Renal cortex interstitium (tissue), 11 donors: Measurements from ENCODE around the gene COMMD8. TPM values are rescaled to one million over a fixed set of nuclear protein-coding genes. Genes with fewer than 3 reads are reported as not detected.

ENCODE experiments used
- DNase-seq, 11 donors: peaks; one replicate each; pipeline ENCODE4 v3.0.0-alpha.2; 2013; ENCODE audit warnings: low read depth in 9 of 11, low spot score in 4 of 11; ENCODE audit errors: extremely low read depth in 1 of 11
- polyA plus RNA-seq, 3 donors: library from polyadenylated mRNA; unstranded; fragments of 120-200 nt; gene quantifications; one replicate each; pipeline ENCODE4 v1.2.1, GENCODE V29; 2013; ENCODE audit not compliant: insufficient read length in 3 of 3

The COMMD8 gene
- polyA plus RNA-seq, 3 donors: 35.8 to 45.0 (median 40.1) TPM

DNA sequence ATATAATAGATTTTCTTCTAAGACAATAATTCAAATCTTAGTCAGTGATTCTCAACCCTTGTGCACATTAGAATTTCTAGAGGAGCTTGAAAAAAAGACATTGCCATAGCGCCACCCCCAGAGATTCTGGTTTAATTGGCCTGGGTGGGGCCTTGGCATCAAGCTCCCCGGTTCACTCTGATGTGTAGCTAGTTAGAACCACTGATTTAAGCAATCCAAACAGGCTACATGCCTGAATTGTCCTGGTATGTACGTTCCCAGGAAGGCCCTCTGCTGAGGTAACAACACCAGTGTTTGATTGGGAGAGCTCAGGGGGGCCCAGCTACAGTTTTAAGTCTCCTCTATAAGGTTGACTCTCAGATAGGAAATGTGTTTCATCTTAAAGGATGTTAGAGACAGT lies 20.2 kb upstream of the COMMD8 start:
- DNase-seq: no peak

GRCh38 chr4:47482326-47482725 lies 18.8 kb upstream of the COMMD8 start:
- no peak for DNase-seq

DNA sequence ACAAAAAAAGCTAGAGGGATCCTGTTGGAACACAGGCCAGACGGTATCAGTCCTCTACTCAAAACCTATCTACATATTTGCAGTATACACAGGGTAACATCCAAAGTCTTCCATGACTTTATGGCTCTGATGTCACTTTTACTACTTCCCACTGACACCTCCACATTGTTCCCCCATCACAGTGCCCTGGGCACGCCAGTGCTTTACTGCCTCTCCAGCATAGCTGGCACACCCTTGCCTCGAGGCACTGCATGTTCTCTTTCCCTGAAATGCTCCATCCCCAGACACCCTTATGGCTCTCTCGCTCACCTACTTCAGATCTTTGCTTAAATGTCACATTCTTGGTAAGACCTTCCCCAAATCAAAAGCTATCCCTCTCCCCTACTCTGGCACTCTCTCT lies 15.3 kb upstream of the COMMD8 start:
- DNase-seq: no peak

DNA sequence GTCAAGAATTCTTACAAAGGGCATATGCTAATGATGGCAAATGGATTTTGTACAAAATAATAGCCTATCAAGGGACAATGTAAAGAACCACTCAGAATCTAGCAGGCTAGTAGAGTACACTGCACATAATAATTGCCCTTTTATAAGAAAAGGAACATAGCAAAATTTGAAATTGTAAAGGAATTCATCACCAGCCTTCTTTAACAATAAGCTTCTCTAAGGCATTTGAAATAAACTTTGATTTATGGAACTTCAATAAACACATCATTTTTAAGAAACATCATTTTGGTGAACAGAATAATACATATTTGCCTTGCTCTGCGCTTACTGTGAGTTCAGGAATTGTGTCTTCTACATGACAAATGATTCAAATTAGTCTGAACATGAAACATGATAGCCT lies 11.9 kb upstream of the COMMD8 start:
- no peak for DNase-seq

- DNase-seq: no peak
Measured at GRCh38 chr4:47474799-47475198, 11.3 kb upstream of the COMMD8 start.

- DNase-seq: no peak
Measured at GRCh38 chr4:47473141-47473750, 9.7 kb upstream of the COMMD8 start.

GRCh38 chr4:47471591-47471990 lies 8.1 kb upstream of the COMMD8 start:
- no peak for DNase-seq

GRCh38 chr4:47471064-47471463 lies 7.6 kb upstream of the COMMD8 start:
- DNase-seq: no peak

GRCh38 chr4:47469951-47470350 lies 6.4 kb upstream of the COMMD8 start:
- DNase-seq: no peak

DNA sequence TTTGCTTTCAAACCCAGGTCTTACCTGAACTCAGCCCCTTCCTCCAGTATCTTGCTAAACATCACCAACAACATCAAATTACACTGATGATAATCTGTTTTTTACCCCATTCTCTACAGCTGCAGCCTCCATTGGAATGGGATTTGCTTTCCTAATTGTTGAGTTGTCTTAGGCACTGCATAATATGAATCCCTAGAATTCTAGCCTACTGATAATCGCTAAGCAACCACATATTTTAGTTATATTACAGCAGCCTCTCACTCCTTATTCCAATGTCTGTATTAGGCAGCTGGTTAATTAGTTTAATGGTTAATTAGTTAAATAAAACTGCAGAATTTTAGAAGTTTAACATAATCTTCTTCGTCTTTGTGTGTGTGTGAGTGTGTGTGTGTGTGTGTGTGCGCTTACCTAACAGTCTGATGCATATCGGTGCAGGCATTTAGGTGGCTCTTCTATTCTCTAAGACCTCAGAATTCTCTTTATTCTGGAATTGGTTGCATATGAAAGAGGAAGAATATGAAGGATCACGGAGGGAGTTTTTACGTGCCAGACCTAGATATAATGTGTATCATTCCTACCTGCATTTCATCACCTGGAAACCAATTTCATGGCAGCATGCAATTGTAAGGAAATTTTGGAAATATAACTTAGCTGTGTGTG lies 5.3 kb upstream of the COMMD8 start:
- no peak for DNase-seq

GRCh38 chr4:47466056-47466785 lies 2.7 kb upstream of the COMMD8 start:
- DNase-seq: no peak

DNA sequence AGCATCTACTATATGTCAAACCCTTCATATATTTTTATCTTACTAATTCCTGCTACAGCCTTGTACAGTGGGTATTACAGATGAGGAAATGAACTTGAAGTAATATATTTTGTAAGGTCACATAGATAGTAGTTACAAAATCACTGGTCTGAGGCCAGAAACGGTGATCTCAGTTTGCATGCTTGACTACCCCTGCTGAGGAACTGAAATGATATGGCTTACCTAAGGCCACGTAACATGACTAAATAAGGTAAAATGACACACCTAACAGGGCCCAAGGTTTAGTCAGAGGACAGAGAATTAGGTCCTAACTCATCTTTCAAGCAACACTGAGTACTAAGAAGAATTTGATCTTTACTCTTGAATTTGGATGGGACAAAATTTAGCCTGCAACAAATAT lies 1.5 kb upstream of the COMMD8 start:
- no peak for DNase-seq

DNA sequence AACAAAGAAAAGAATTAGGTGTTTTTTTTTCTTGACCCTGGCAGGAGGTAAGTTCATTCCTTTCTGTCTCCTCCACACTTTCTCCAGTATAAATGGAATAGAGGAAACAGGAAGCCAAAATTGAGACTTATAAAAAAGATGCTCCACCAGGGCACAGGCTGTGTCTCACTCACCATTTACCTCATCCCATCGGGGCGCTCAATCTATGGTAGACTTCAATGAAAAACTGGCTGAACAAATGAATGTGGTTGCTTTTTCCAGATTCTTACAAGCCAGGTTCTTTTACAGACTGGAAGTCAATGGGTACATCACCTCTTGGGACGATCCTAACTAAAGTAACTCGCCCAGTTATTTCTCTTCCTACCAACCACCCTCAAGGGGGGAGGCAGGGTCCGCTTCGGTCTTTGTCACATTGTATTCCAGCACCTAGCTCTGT lies 685 bp downstream of the COMMD8 start:
- DNase-seq: no peak

DNA sequence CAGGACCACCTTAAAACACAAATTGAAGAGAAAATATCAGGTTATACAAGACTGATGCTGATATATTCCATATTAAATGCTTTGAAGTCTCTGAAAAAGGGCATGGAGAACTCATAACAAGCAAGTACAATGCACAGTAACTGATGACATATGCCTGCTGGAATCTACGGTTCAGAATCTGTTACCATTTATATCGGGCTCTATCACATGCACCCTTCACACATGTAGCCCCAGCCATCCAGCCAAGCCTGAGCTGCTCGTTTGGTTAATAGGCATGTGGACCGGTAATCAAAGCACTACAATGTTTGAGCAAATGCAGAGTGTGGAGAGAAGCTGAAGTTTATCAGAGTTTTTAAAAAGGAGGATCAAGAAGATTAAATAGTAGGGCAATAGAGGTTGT lies 11.8 kb downstream of the COMMD8 start:
- no peak for DNase-seq

DNA sequence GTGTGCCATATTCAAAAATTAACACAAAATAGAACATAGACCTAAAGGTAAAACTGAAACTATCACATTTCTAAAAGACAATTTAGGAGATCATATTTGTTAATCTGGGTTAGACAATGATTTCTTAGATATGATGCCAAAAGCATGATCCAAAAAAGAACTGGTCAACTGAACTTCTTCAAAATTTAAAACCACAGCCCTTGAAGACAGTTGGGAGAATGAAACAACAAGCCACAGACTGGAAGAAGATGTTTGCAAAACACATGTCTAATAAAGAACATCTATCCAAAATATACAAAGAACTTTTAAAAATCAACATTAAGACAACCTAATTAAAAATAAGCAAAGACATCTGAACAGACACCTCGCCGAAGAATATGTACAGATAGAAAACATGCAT lies 19.5 kb downstream of the COMMD8 start:
- DNase-seq: no peak

DNA sequence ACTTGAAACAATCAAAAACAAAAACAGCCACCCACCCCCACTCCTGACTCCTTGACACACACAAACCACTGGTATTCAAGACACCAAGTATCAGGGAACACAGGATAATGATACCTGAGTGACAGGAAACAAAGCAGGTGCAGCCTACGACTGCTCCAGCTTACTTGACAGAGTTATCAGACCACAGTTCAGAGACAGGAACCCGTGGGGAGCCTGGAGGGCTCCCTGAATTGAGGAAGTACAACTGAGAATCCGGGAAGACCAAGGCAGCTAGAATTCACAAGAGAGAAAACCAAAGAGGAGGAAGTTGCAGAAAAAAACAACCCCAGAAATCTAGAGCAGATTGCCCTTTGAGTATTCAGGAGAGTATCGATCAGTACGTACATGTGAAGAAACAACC lies 20.5 kb downstream of the COMMD8 start:
- no peak for DNase-seq

DNA sequence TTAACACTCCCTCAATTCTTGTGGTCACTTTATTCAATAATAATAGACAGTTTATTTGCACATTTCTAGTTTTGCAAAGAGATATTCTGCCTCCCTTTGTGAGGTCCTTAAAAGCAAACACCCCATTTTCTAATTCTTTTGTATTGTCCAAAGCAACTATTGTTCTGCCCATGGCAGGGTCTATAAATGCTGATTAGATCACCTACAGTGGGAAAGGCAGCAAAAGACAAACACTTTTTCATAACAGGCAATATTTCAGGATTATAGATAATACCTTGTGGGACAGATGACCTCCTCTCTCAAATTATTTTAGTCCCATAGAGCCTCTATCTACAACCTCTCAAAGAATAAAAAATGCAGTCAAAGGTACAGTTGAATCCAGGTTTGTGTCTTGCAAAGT lies 28.6 kb downstream of the COMMD8 start:
- DNase-seq: no peak

GRCh38 chr4:47432749-47433148 lies 30.8 kb downstream of the COMMD8 start:
- no peak for DNase-seq

DNA sequence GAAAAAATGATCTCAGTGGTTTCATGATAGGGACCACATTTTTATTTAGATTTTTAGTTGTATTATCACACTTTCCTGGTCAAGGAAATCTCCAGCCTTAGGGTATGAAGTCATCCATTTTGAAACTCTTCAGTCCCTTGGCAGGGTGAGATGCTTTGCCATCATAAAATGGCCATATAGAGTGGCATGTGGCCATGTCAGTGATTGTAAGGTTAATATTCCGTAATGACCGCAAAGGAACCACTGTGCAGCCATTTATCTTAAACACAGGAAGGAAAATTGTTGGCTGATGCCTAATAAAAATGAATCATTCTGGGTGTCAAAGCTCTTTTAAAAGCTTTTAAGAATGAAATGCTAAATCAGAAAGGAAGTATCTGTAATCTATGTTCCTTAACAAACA lies 35.6 kb downstream of the COMMD8 start:
- no peak for DNase-seq

DNA sequence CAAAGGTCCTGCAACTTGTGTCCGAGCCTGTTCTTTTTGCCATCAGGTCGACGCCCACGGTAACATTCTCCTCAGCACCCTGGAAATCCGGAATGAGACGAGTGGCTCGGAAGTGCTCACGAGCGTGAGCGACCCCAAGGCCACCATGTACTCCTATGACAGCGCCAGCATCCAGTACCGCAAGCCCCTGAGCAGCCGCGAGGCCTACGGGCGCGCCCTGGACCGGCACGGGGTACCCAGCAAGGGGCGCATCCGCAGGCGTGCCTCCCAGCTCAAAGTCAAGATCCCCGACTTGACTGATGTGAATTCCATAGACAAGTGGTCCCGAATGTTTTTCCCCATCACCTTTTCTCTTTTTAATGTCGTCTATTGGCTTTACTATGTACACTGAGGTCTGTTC lies 37.9 kb downstream of the COMMD8 start:
- no peak for DNase-seq

GRCh38 chr4:47419296-47419695 lies 44.2 kb downstream of the COMMD8 start:
- DNase-seq: no peak
